ENCODE data around the gene MYO1E. TPM values are rescaled to one million over a fixed set of nuclear protein-coding genes. Genes with fewer than 3 reads are reported as not detected.

Gene MYO1E
- polyA plus RNA-seq, 1 donor from 2014 or later, result 0.38 TPM

DNA sequence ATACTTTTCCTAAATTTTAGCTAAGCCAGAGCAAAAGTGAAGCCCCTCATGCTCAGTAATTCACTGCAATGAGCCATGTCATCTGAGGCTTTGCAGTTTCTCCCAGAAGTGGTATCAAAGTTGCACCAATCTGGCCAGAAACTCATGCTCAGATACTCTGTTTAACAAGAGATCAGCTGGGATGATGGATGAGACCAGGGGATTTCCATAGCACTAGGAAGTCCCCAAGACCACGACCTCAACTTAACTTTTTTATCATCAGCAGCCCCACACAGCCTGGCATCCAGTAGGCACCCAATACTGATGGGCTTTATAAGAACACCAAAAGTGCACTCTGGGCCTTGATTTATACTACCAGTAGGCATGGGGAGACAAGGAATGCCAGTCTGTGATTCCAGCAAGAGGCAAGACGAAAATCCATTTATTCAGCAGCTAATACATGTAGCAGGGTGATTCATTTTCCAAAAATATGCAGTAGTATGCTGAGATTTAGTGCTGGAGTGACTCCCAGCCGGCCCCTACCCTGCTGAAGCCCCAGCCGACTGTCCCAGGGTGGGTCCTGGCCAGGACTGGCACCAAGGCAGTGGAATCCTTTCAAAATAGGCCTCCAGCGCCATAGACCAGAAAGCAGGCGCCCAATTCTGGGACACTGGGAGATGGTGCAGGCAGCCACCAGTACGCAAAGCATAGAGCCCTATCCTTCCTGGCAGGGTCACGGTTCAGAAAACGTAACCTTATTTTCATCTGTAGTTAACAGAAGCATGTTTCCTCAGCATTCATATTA, 166.6 kb downstream of the MYO1E start:
- H3K79me2 ChIP-seq (replicated peaks; ENCODE audit: insufficient read depth, low read length), result no peaks in the 10 kb centered on the region
- H3K9me3 ChIP-seq (ENCODE audit: low read length), result no peaks in the 10 kb centered on the region
- no peaks in the 10 kb centered on the region for H4K20me1 ChIP-seq (ENCODE audit: insufficient read depth)
- no peak overlapping the region for H3K4me2 ChIP-seq (ENCODE audit: low read length)
- no peaks in the 10 kb centered on the region for H3F3A ChIP-seq (ENCODE audit: insufficient read depth, low read length, poor library complexity, severe bottlenecking)
- H3K27me3 ChIP-seq (ENCODE audit: insufficient read depth, low read depth, low read length), result no peaks in the 10 kb centered on the region
- no peaks in the 10 kb centered on the region for H3K36me3 ChIP-seq (ENCODE audit: insufficient read depth, low read length)
- no peak overlapping the region for H2AFZ ChIP-seq (ENCODE audit: low read depth, low read length)
- no peak overlapping the region for H3K9ac ChIP-seq (ENCODE audit: low read length)
- H3K4me3 ChIP-seq (ENCODE audit: low read length), result no peak overlapping the region
- H3K9me2 ChIP-seq (ENCODE audit: insufficient read depth, low read length), result no peaks in the 10 kb centered on the region
- TF ChIP-seq SMC3 (conservative IDR thresholded peaks at IDR 0.05; ENCODE audit: poor library complexity), result no peak
- no peak for TF ChIP-seq EZH2 (IDR thresholded peaks at IDR 0.05; ENCODE audit: borderline replicate concordance, insufficient read depth, low read length, poor library complexity, severe bottlenecking)
- no peak for TF ChIP-seq EP300 (conservative IDR thresholded peaks at IDR 0.05; ENCODE audit: poor library complexity, severe bottlenecking)
- TF ChIP-seq, protein P1, sequence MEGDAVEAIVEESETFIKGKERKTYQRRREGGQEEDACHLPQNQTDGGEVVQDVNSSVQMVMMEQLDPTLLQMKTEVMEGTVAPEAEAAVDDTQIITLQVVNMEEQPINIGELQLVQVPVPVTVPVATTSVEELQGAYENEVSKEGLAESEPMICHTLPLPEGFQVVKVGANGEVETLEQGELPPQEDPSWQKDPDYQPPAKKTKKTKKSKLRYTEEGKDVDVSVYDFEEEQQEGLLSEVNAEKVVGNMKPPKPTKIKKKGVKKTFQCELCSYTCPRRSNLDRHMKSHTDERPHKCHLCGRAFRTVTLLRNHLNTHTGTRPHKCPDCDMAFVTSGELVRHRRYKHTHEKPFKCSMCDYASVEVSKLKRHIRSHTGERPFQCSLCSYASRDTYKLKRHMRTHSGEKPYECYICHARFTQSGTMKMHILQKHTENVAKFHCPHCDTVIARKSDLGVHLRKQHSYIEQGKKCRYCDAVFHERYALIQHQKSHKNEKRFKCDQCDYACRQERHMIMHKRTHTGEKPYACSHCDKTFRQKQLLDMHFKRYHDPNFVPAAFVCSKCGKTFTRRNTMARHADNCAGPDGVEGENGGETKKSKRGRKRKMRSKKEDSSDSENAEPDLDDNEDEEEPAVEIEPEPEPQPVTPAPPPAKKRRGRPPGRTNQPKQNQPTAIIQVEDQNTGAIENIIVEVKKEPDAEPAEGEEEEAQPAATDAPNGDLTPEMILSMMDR (IDR thresholded peaks at IDR 0.05; ENCODE audit: poor library complexity, severe bottlenecking), result no peak
- no peak for TF ChIP-seq RAD21 (conservative IDR thresholded peaks at IDR 0.05)
- no peak for TF ChIP-seq MXI1 (conservative IDR thresholded peaks at IDR 0.05; ENCODE audit: poor library complexity, severe bottlenecking)
- no peak for TF ChIP-seq TAF1 (IDR thresholded peaks at IDR 0.05; ENCODE audit: low read depth)
- TF ChIP-seq POLR2AphosphoS5 (IDR thresholded peaks at IDR 0.05), result no peak
- TF ChIP-seq, protein P2, sequence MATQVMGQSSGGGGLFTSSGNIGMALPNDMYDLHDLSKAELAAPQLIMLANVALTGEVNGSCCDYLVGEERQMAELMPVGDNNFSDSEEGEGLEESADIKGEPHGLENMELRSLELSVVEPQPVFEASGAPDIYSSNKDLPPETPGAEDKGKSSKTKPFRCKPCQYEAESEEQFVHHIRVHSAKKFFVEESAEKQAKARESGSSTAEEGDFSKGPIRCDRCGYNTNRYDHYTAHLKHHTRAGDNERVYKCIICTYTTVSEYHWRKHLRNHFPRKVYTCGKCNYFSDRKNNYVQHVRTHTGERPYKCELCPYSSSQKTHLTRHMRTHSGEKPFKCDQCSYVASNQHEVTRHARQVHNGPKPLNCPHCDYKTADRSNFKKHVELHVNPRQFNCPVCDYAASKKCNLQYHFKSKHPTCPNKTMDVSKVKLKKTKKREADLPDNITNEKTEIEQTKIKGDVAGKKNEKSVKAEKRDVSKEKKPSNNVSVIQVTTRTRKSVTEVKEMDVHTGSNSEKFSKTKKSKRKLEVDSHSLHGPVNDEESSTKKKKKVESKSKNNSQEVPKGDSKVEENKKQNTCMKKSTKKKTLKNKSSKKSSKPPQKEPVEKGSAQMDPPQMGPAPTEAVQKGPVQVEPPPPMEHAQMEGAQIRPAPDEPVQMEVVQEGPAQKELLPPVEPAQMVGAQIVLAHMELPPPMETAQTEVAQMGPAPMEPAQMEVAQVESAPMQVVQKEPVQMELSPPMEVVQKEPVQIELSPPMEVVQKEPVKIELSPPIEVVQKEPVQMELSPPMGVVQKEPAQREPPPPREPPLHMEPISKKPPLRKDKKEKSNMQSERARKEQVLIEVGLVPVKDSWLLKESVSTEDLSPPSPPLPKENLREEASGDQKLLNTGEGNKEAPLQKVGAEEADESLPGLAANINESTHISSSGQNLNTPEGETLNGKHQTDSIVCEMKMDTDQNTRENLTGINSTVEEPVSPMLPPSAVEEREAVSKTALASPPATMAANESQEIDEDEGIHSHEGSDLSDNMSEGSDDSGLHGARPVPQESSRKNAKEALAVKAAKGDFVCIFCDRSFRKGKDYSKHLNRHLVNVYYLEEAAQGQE (IDR thresholded peaks at IDR 0.05; ENCODE audit: borderline replicate concordance), result no peak
- H3K27ac ChIP-seq (ENCODE audit: low read length), result no peak overlapping the region

DNA sequence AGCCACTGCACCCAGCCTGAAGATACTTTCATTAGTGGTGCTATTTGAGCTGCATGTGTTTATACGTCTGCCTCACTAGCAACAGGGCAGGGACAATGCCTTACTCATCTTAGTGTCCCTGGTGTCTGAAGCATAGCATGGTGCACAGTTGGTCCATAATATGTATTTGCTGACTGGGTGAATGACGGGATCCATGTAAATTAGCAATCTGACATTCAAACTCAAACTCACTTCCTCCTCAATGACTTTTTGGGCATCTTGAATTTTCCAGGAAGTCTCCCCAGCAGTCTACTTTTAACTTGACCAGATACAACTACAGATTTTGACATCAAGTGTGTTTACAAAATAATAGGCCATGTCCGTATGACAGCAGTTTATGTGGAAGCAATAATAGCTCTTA, 169.0 kb downstream of the MYO1E start:
- Histone ChIP-seq H3F3A (ENCODE audit: insufficient read depth, low read length, poor library complexity, severe bottlenecking) (no peaks in the 10 kb centered on the region), H3K27me3 (ENCODE audit: insufficient read depth, low read depth, low read length) (no peaks in the 10 kb centered on the region), H3K4me2 (ENCODE audit: low read length) (no peak overlapping the region), H2AFZ (ENCODE audit: low read depth, low read length) (no peak overlapping the region), H3K9me2 (ENCODE audit: insufficient read depth, low read length) (no peaks in the 10 kb centered on the region), H3K4me3 (ENCODE audit: low read length) (no peak overlapping the region), H3K27ac (ENCODE audit: low read length) (no peak overlapping the region), H3K36me3 (ENCODE audit: insufficient read depth, low read length) (no peaks in the 10 kb centered on the region), H4K20me1 (ENCODE audit: insufficient read depth) (no peaks in the 10 kb centered on the region), H3K9ac (ENCODE audit: low read length) (no peak overlapping the region), H3K79me2 (replicated peaks; ENCODE audit: insufficient read depth, low read length) (no peaks in the 10 kb centered on the region), H3K9me3 (ENCODE audit: low read length) (no peaks in the 10 kb centered on the region)
- TF ChIP-seq, protein P1 (IDR thresholded peaks at IDR 0.05; ENCODE audit: poor library complexity, severe bottlenecking), result no peak
- no peak for TF ChIP-seq EP300 (conservative IDR thresholded peaks at IDR 0.05; ENCODE audit: poor library complexity, severe bottlenecking)
- TF ChIP-seq EZH2 (IDR thresholded peaks at IDR 0.05; ENCODE audit: borderline replicate concordance, insufficient read depth, low read length, poor library complexity, severe bottlenecking), result no peak
- TF ChIP-seq RAD21 (conservative IDR thresholded peaks at IDR 0.05), result no peak
- no peak for TF ChIP-seq SMC3 (conservative IDR thresholded peaks at IDR 0.05; ENCODE audit: poor library complexity)
- TF ChIP-seq TAF1 (IDR thresholded peaks at IDR 0.05; ENCODE audit: low read depth), result no peak
- TF ChIP-seq, protein P2 (IDR thresholded peaks at IDR 0.05; ENCODE audit: borderline replicate concordance), result no peak
- TF ChIP-seq MXI1 (conservative IDR thresholded peaks at IDR 0.05; ENCODE audit: poor library complexity, severe bottlenecking), result no peak
- TF ChIP-seq POLR2AphosphoS5 (IDR thresholded peaks at IDR 0.05), result no peak
